HG02763 (cell line): ENCODE data around the gene LMNTD2.
A peak's percentile ranks its signal among the peaks of the same experiment; 100 is the strongest.

Source experiments
- ATAC-seq: cut with Tn5 transposase; IDR thresholded peaks from one replicate; pipeline ENCODE4 v1.9.1; 2021; ENCODE audit warnings: mild to moderate bottlenecking, moderate library complexity; ENCODE audit not compliant: unreplicated experiment

The LMNTD2 gene

DNA sequence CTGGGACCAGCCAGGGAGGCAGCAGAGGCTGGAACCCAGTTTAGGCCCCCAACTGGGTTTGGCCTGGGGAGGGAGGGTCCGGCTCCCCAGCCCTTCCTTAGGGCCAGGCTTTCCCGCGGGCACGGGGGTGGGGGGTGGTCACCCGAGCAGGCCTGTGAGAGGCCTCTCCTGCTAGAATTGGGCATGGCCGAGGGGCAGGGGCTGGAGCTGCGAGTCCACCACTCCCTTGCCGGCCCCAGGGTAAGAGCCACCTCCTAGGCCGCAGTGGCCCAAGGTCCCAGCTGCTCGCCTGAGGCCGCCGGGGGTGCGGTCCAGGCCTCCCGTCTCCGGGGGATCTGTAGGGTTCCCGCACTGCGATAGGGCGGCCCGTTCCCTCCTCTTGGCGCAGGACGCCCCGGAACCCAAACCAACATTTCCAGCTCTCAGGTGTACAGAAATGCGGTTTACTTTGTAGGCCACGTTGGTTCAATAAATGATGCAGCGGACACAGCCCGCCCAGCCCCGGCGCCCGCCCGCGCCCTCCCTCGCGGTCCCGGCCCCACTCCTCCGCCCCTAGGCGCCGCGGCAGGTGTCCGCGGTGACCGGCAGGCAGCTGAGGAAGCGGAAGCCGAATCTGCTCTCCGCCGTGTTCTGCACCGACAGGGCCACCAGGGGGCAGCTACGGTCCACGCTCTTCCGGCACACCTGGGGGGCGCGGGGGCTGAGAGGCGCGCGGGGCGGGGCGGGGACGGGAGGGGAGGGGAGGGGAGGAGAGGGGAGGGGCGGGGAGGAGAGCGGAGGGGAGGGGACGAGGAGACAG, 5.9 kb downstream of the LMNTD2 start:
- peak; percentile 47 for ATAC-seq

DNA sequence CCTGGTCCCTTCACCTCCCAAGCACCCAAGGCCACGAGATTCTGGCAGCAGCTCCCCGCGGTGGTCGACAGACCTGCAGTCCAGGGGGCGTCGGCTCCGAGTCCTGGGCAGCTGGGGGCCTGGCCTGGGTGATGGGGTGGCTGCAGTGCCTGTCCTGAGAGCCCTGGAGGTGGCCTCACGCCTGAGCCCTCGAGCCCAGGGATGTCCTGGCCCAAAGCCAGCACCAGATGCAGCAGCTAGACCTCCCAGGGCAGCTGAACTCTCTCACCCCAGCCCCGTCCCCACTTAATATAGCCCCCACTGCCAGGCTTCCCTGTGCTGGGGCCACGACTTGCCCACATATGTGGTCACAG, 6.6 kb downstream of the LMNTD2 start:
- no peak for ATAC-seq

DNA sequence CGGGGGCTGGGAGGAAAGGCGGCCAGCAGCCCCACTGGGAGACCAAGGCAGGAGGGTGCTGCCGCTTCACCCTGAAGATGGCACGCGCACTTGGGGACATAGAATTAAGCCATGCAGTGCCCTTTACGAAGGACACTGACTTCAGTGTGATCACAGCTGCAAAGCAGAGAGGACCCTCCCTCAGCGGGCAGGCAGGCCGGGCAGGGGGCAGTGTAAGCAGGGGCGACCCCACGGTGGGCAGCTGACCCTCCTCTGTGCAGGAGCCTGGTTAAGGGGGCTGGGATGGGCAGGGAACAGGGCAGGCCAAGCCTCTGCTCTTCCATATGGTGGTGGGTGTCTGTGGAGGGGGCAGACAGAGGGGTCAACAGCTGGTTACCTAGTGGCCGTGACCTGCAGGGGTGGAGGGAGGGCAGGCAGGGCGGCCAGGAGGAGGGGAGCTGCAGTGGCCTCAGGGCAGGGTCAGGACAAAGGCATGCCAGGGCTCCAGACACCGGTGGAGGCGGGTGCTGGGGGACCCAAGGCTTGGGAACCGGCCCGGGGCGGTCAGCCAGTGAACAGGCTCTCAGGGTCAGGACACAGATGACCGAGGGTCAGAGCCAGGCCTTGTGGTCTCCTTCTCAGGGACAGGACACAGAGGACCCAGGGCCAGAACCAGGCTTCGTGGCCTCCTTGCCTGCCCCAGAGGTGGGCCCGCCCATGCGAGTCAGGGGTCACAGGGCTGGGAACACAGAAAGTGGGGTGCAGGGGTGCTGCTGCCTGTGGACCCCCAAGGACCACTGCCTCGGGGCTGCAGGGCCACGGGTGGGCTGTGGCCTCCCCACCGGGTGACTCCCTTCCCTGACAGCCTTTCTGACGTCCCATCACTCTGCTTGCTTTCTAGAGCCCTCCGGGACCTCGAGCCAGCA, 7.2 kb downstream of the LMNTD2 start:
- no peak for ATAC-seq

DNA sequence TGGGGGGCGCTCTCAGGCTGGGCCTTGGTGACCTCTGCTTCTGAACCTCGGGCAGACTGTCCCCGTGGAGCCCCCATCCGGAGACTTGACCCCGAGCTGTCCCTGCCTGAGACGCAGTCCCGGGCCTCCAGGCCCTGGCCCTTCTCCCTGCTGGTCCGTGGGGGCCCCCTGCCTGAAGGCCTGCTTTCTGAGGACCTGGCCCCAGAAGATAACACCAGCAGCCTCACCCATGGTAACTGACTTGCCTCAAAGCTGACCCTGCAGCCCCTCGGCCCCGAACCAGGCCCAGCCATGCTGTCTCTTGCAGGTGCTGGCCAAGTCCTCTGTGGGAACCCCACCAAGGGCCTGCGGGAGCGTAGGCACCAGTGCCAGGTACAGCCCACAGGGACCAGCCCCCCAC, 8.9 kb downstream of the LMNTD2 start:
- no peak for ATAC-seq

DNA sequence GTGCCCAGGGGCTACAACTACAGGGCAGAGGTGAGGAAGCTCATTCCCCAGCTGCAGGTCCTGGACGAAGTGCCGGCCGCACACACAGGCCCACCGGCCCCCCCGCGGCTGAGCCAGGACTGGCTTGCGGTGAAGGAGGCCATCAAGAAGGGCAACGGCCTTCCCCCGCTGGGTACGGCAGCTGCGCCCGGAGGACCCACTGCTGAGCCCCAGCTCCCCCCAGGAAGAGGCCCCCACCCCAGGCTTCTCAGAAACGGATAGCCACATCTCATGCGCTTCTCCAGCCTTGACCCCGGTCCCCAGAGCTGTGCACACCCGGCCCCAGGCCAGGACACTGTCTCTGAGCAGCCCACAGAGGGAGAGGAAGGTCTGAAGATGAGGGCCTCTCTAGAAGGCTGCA, 9.4 kb downstream of the LMNTD2 start:
- no peak for ATAC-seq

DNA sequence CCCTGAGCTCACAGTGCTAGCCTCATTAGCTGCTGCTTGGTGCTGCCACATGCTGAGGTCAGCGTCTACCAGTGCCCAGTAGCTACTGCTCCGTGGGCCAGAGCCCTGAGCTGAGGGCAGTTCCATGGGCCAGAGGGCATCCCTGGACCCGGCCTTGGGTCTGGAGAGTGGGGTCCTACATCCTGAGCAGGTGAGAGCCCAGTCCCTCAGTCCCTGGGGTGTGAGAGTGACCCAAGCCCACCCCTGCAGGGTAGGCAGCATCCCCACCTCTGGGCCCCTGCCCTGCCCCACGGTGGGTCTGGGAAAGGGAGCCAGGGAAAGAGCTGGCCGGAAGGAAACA, 9.8 kb downstream of the LMNTD2 start:
- no peak for ATAC-seq

DNA sequence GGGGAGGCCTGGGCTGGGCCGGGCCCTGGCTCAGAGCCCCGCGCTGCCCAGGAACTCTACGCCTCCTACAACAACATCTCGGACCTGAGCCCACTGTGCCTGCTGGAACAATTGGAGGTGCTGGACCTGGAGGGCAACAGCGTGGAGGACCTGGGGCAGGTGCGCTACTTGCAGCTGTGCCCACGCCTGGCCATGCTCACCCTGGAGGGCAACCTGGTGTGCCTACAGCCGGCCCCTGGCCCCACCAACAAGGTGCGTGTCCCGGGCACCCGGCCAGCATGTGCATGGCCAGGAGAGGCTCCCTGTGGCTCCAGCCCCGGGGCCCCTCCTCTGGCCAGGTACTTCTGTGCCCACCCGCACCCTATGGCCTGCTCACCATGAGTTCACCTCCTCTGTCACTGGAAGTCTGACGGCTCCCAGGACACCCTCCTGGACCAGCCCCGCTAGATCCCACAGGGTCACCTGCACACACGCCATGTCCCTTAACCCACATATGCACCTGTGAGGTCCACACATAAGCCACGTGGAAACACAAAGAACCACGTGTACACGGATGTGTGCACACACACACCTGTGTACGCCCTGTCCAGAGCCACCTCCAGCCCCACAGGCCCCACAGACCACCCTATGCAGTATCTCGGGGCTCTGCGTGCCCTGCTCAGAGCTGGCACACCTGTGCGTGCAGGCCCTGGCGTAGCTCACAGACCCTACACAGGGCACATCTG, 10.4 kb downstream of the LMNTD2 start:
- ATAC-seq = no peak

DNA sequence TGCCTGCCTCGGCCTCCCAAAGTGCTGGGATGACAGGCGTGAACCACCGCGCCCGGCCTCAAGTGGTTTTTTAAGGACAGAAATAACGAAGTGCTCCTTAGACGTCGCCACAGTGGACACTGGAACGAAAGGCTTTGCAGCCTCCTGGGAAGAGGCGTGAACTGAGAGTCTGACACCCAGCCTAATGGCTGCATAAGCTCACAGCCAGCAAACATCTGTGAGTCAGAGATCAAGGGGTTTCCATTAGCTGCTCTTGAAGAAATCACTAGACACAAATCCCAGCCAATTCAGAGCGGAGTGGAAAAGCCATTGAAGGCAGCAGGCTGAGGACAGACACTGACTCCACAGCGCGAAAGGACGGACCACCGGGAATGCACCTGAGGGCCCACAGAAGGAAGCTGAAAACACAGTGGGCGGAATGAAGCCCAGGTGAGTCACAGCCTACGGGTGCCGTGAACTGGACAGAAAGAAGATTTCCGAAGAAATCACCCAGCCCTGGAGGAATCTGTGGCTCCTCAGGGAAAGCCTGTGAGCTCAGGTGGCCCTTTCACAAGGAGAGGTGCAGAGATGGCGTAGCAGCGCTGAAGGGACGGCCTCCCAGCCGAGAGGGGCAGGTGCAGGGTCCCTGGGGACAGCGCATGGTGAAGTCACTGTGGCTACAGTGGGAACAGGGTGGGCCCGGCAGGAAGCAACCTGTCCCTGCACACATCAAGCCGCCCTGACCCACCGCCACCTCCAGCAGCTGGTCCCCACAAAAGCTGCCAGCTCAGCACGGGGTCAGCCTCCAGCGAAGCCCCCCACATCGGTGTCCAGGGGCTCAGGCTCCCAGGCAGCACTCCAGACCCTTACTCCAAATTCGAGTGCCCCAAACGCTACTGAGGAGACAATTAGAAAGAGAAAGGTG, 11.6 kb downstream of the LMNTD2 start:
- no peak for ATAC-seq

DNA sequence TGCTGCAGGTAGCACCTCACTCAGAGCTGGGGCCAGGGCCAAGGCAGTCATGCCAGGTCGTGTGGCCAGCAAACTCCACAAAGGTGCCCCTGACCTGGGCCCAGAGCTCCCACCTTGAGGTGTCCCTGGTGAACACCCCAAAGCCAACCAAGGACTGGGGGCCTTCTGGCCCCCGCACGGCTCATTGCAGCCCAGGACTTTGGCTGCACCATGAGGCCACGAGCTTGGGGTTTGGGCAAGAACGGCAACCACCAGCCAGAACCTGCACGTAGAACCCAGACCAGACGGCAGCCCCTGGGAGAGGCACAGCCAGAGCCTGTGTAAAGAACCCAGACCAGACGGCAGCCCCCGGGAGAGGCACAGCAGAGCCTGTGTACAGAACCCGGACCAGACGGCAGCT, 15.4 kb downstream of the LMNTD2 start:
- ATAC-seq = no peak

DNA sequence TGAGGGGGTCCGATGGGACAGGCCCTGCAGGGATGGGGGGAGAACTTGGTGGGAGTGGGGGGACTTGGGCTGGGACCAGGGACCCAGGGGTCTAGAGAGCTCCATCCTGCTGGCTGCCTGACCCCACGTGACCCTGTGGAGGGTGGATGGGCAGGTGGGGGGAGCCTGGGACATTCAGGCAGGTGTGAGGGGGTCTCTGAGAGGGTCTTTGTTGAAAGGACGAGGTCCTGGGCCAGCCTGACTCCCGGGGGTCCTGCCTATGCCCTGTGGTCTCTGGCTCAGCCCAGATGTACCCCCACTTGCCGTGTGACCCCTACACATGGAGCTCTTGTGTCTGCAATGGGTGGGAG, 15.7 kb downstream of the LMNTD2 start:
- no peak for ATAC-seq

DNA sequence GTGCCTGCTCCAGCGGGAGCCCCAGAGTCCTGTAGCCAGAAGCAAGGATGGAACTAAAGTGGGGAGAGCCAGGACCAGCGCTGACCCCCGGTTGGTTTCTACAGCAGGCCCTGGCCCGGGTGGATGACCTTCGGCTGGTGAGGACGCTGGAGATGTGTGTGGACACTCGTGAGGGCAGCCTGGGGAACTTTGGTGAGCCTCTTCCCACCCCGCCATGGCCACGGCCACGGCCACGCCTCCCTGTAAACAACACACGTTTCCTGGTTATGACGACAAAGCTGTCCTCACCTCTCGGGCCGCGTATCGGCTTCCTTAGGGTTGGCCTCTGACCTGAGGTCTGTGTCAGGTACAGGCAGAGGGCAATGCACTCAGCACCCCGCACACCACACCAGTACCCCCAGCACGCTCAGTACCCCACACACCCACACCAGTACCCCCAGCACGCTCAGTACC, 19.1 kb downstream of the LMNTD2 start:
- ATAC-seq = no peak

DNA sequence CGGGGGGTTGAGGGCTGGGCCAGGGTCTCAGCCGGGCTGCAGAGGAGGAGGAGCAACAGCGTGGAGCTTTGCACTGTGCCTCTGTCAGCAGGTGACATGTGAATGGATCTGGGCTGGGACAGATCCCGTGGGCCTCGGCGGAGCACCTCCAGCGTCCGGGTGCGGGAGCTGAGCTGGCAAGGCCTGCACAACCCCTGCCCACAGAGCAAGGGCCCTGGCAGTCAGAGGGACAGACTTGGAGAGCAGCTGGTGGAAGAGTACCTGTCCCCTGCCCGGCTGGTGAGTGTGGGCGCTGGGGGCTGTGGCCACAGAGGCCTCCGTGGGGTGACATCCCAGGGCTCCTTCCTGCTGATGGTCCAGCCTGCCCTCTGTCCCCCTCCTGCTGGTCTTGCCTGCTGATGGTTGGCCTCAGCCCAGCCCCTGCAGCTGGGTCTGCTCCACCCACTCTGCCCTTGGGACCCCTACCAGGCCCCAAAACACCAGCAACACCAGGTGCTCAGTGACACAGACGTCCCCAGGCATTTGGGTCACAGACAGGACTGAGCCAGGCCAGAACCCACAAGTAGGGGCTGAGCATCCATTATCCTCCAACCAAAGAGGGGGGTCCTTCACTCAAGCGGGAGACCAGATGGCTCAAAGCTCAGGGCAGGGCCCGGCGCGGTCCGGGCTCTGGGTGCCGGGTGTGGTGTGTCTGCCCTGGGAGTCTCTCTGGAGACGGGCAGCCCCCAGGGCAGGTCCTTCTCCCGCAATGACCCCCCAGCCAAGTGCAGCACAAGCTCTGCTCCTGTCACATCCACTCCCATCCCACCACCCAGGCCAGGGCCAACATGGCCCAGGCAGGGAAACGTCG, 19.7 kb downstream of the LMNTD2 start:
- ATAC-seq = no peak

DNA sequence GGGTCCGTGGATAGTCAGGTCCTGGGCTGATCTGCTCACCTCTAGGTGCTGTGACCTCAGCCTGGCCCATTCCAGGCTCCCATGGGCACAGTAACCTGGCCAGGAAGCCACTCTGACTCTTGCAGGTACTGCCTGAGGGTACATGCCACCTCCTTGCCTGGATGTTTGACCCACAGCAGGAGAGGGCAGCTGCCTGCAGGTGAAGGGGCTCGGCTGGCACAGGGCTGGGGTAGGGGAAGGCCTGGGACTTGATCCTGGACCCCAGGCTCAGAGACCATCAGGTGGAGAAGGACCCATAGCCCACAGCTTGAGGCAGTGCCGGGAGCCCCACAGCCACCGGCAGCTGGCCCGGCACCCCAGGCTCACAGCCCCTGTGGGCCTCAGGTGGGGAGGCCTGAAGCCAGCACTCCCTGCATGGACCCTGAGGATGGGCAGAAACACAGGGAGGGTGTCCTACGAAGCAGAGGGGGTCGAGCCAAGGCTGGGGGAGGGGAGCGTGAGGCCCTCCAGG, 20.5 kb downstream of the LMNTD2 start:
- no peak for ATAC-seq

DNA sequence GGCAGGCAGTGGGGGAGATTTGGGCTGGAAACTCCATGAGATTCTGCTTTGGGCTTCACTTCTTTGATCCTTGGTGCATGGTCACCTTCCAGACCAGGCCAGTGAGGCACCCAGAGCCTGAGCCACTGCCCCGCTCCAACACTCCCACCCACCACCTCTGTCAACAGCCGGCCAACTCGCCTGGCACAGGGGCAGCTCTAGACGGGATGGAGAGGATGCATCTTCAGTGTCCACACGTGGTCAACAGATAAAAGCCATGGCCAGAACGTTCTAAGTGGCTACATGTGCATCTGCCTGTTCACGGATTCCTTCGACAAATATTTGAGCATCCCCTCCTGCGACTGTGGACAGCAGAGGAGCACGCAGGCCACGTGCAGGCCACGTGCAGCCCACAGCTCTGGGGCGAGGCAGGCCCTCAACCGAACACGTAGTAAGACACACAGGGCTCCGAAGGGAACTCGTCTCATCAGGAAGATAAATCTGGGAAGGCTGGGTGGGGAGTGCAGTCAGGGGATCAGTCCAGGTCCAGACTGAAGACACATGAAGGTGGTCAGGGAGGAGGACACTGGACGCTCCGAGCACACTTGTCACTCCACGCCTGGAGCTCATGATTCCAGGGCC, 22.0 kb downstream of the LMNTD2 start:
- no peak for ATAC-seq

DNA sequence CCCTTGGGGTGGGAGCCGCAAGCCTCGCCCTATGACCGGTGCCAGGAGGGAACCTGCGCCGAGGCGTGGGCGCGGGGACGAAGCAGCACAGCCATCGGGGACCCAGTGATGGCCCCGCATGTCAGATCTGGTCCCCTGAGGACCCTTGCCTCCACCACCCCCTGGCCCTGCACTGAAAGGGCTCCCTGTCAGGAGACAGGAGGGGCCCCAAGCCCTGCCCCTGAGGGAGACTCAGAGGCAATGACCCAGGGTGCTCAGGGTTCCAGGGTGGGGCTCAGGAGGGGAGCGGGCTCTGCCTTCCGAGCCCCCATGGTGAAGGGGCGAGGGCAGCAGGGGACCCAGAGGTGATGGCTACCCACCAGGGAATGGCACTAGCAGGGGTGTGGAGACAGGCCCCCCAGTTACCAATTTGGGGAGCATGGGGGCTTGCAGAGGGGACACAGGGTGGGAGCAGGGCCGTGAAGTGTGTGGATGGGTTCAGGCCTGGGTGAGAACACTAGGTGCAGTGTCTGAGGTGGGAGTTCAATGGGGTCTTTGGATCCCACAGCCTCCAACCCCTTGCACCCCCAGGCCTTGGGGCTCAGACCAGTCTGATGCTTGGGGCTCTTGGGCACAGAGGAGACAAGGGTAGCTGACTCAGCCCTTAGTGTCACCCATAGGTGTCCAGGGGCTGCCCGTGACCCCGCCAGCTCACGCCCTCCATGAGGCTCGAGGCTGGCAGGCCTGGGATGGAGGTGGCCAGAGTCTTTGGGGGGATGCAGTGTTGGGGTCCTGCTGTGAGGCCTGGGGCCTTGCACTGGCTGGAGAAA, 22.7 kb downstream of the LMNTD2 start:
- ATAC-seq = no peak

DNA sequence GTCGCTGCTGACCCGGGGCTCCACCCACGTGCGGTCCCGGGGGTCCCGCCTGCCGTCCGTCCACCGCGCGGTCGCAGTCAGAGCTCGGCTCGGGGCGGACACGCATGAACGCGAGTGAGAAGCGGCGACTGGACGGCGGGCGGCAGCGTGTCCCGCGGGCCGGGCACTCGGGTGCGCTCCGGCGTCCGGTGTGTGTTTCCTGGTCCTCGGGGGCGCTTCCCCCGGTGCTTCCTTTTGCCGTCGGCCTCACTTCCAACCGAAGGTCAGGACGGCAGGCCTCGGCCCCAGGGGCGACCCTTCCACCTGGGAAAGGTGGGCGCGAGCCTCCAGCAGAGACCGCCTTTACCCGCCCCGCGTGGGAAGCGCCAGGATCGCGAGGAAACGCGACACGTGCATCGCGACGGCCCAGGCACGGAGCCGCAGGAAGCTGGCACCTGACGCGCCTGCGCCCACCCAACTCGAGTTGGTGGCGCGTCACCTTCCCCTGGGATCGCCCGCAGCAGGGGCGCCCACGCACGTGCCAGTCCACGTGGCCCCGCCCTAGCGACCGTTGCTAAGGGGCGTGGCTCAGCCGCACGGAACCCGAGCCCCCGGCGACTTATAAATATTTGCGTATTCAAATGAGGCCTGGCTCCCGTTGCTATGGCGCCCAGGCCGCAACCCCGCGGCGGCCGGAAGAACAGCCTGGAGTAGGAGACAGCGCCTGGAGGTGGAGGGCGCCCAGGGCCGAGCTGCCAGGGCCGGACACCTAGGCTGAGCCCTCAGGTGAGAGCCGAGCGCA, 23.5 kb downstream of the LMNTD2 start, which contains the start of gene LRRC56:
TSS of gene LRRC56 (plus strand) at position 687 of the 781 bp plus-strand sequence. CDS start 3,158 bp downstream, outside the sequence.
- peak; percentile 40 for ATAC-seq
